Activated gamma-delta T cell treated with anti-CD3 and anti-CD28 coated beads, Interleukin-2, amount 50 U/mL, for 16 hours (primary cell): ENCODE measurements around the gene FRMPD1.

ENCODE experiments used
- DNase-seq: peaks from one replicate; pipeline ENCODE4 v3.0.0-alpha.2; 2020; ENCODE audit warnings: low read depth

The FRMPD1 gene

GRCh38 chr9:37678789-37679273, 28.1 kb downstream of the FRMPD1 start:
- no peak for DNase-seq

GRCh38 chr9:37679649-37680402, 29.1 kb downstream of the FRMPD1 start:
- DNase-seq = no peak

- DNase-seq = no peak
These were observed 32.2 kb downstream of the FRMPD1 start for GRCh38 chr9:37682951-37683350.

DNA sequence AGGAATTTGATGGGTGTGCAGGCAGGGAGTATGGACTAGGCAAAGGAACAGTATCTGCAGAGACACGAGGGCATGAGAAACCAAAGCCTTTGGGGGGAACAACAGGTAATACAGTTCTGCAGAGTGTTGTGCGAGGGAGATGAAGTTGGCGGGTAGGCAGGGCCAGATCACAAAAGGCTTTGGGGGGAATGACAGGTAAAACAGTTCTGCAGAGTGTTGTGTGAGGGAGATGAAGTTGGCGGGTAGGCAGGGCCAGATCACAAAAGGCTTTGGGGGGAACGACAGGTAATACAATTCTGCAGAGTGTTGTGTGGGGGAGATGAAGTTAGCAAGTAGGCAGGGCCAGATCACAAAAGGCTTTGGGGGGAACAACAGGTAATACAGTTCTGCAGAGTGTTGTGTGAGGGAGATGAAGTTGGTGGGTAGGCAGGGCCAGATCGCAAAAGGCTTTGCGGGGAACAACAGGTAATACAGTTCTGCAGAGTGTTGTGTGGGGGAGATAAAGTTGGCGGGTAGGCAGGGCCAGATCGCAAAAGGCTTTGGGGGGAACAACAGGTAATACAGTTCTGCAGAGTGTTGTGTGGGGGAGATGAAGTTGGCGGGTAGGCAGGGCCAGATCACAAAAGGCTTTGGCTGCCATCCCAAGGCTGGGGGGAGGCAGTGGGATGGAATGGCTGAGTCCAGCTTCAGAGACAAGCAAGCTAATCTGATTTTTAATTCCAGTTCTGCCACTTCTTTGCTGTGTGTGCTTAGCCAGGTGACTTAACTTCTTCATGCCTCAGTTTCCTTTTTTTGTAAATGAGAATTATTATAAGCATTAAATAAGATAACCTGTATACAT, 33.0 kb downstream of the FRMPD1 start:
- no peak for DNase-seq

GRCh38 chr9:37692622-37693221, 42.0 kb downstream of the FRMPD1 start:
- no peak for DNase-seq

DNA sequence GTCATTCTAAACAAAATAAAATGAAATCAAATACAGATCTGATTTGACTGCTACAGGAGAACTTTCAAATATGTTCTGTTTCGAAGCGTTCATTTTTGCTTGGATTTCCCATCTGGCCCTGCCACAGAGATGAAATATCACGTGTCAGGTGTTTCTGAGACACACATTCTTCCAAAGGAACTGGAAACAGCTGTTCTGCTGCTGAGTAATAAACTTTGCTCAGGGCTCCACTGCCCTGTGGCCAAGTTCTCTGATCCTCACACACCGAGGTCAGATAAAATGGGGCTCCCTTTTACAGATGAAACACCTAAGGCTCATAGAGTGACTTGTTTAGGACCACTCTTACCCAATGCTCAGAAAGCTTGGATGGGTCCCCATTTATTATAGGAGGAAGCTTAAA, 42.5 kb downstream of the FRMPD1 start:
- no peak for DNase-seq

DNA sequence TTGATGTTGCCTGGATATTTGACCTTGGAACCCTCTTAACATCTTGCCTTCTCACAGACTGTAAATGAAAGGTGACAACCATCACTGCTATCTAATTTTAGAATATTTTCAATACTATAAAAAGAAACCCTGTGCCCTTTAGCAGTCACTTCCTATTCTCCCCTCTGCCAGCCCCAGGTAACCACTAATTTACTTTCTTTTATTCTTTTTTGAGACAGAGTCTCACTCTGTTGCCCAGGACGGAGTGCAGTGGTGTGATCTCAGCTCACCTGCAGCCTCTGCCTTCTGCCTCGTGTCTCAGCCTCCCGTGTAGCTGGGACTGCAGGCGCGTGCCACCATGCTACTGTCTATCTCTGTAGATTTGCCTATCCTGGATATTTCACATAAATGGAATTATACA, 43.6 kb downstream of the FRMPD1 start:
- no peak for DNase-seq

GRCh38 chr9:37696528-37696927, 45.8 kb downstream of the FRMPD1 start:
- DNase-seq = no peak

GRCh38 chr9:37700131-37700530, 49.4 kb downstream of the FRMPD1 start:
- DNase-seq = no peak

- no peak for DNase-seq
These were observed 50.1 kb downstream of the FRMPD1 start for GRCh38 chr9:37700900-37701299.

DNA sequence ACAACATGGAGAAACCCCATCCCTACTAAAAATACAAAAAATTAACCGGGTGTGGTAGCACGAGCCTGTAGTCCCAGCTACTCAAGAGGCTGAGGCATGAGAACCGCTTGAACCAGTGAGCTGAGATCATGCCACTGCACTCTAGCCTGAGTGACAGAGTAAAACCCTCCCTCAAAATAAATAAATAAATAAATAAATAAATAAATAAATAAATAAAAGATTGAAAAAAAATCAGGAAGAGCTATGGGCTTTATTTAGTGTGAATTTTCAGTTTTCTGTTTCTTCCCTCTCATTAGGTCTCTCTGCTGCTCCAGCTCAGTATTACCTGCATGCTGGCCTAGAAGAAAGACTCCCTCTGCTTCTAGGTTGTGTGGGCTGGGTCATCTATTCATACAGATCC, 55.0 kb downstream of the FRMPD1 start:
- no peak for DNase-seq

- no peak for DNase-seq
These were observed 55.5 kb downstream of the FRMPD1 start for GRCh38 chr9:37706290-37706689.

- no peak for DNase-seq
These were observed 57.0 kb downstream of the FRMPD1 start for GRCh38 chr9:37707748-37708147.

- DNase-seq = no peak
These were observed 59.3 kb downstream of the FRMPD1 start for GRCh38 chr9:37710046-37710445.

DNA sequence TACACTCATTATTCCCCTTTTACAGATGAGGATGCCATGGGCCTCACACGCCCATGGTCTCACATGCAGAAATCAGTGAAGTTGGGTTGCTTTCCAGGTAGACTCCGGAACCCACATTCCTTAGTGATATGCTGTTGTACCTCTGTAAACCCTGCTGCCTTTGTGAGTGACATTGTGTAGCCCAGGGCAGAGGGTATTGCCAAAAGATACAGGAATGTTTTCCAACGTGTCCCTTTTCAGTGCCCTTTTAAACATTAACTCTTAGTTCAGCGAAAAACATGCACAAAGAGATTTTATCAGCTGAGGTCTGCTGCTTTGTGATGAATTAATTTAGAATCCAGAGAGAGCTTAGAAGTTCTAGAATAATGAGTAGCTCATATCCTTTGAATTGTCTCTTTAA, 64.5 kb downstream of the FRMPD1 start:
- no peak for DNase-seq

DNA sequence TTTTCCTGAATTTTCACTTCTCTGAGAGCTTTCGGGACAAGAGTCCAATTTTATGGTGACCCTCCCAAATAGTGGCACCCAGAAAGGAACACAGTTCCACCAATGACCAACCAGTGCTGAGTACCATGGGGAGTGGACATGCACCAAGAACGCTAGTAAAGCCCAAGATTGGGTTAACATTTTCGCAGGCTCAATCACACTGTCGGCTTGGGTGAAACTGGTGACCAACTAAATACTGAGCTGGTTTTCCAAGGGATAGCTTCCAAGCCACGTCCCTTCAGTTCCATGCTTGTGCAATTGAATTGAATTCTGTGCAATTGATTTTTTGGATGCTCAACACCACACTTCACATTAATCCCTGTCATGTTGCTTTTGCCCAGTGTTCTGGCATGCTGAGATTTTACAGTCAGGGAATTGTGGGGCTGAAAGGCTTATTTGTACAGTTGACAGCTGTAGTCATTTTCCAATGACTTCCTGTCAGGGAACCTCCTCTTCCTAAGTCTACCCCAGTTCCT, 65.3 kb downstream of the FRMPD1 start:
- no peak for DNase-seq

GRCh38 chr9:37719526-37719925, 68.8 kb downstream of the FRMPD1 start:
- DNase-seq = no peak

- no peak for DNase-seq
These were observed 76.3 kb downstream of the FRMPD1 start for GRCh38 chr9:37727013-37727412.

DNA sequence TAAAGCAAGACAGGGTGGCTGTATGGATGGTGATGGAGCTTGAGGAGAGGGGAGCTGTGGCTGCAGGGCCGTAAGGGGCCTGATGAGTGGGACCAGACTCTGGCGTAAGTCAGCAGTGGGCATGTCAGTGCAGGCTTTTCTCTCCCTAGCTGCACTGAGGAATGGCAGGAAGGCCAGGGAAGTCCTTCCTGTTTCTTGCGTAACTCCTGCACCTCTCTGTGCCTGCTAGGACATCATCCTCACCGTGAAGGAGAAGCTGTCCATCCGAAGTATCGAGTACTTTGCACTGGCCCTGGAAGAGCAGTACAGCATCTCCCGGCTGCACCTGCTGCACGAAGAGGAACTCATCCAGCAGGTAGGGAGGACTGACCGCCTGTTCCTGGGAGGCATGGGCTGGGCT, 78.7 kb downstream of the FRMPD1 start:
- DNase-seq = no peak

- DNase-seq = no peak
These were observed 79.5 kb downstream of the FRMPD1 start for GRCh38 chr9:37730256-37730655.

DNA sequence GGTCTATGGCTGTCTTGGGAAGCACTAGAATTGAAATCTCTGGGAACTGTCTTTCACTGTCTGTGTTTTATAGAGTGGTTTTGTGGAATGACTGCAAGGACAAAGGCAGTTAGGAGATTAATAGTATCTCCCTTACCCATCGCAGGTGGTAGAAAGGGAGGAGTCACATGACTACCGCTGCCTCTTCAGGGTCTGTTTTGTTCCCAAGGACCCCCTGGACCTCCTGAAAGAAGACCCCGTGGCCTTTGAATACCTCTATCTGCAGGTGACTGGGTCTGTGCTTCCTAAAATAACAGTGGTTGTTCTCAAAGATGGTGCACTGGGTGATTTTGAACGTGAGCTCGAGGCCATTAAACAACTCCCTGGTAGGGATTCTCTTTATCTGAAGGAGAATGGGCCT, 80.1 kb downstream of the FRMPD1 start:
- DNase-seq = no peak

- no peak for DNase-seq
These were observed 81.5 kb downstream of the FRMPD1 start for GRCh38 chr9:37732086-37732741.
